IMR-90 (cell line): ENCODE data around the gene ZC3HAV1L. TPM values are rescaled to one million over a fixed set of nuclear protein-coding genes. Genes with fewer than 3 reads are reported as not detected.
"Not testable (repeated sequence)": the region's sequence is repeated elsewhere in the genome, so short reads cannot be mapped to it uniquely, and the experiment has no call there.

ENCODE experiments used
- ATAC-seq: fragments of 200-7000 bp; cut with Tn5 transposase; 2 replicates; pipeline ENCODE4 v1.9.1; 2020; ENCODE audit warnings: low read depth, mild to moderate bottlenecking, moderate library complexity
- BruUV-seq: library from RNA; stranded (reverse); fragments of 400-500 nt; replicated peaks from 2 replicates; lab custom pipeline; 2021; lab: Mats Ljungman, UMichigan
- CTCF ChIA-PET: fragments of 300-600 bp; formaldehyde crosslinking; extraction: SDS; loops from one replicate; lab custom pipeline; 2021; ENCODE audit warnings: antibody characterized with exemption; lab: Yijun Ruan, JAX
- POLR2A ChIA-PET: fragments of 300-600 bp; sonication (Branson Sonifier 250); formaldehyde crosslinking; loops from one replicate; lab custom pipeline; 2022; ENCODE audit warnings: antibody characterized with exemption; ENCODE audit not compliant: unreplicated experiment; lab: Charles Lee
- DNase-seq: peaks from one replicate; pipeline ENCODE4 v3.0.0; 2013
- H2AFZ ChIP-seq: replicated peaks from 2 replicates; pipeline ENCODE3; 2013; ENCODE audit warnings: low read length, mild to moderate bottlenecking; ENCODE audit not compliant: poor library complexity
- H2AK5ac ChIP-seq: 2 replicates; pipeline ENCODE4 v1.6.1; 2013; ENCODE audit warnings: low read depth, low read length, inconsistent platforms
- H2AK9ac ChIP-seq: replicated peaks from 2 replicates; pipeline ENCODE3; 2013; ENCODE audit warnings: mild to moderate bottlenecking, low read depth, low read length, moderate library complexity; ENCODE audit not compliant: poor library complexity
- H2BK120ac ChIP-seq: 2 replicates; pipeline ENCODE4 v1.6.1; 2013; ENCODE audit warnings: low read depth, low read length, inconsistent platforms
- H2BK15ac ChIP-seq: 3 replicates; pipeline ENCODE4 v1.6.1; 2013; ENCODE audit warnings: low read depth, low read length, inconsistent platforms
- H2BK20ac ChIP-seq: 2 replicates; pipeline ENCODE4 v1.6.1; 2013; ENCODE audit warnings: low read depth, mild to moderate bottlenecking, inconsistent platforms, low read length, moderate library complexity
- H2BK5ac ChIP-seq: 2 replicates; pipeline ENCODE4 v1.6.1; 2013; ENCODE audit warnings: mild to moderate bottlenecking, low read depth, low read length, inconsistent platforms; ENCODE audit not compliant: poor library complexity, severe bottlenecking
- H3K14ac ChIP-seq: replicated peaks from 2 replicates; pipeline ENCODE4 v1.6.1; 2013; ENCODE audit warnings: low read depth, low read length, inconsistent platforms
- H3K18ac ChIP-seq: 2 replicates; pipeline ENCODE4 v1.6.1; 2013; ENCODE audit warnings: low read depth, low read length, control low read depth
- H3K23ac ChIP-seq: 2 replicates; pipeline ENCODE4 v1.6.1; 2013; ENCODE audit warnings: low read depth, low read length, inconsistent platforms
- H3K27ac ChIP-seq: 2 replicates; pipeline ENCODE4 v1.5.1; 2013; ENCODE audit warnings: mild to moderate bottlenecking, control low read depth, low read length; ENCODE audit not compliant: insufficient read depth
- H3K27me3 ChIP-seq: 2 replicates; pipeline ENCODE4 v1.6.1; 2013; ENCODE audit warnings: low read length; ENCODE audit not compliant: control insufficient read depth, insufficient read depth
- H3K36me3 ChIP-seq: 2 replicates; pipeline ENCODE4 v1.6.1; 2013; ENCODE audit warnings: low read length, mixed read lengths; ENCODE audit not compliant: control insufficient read depth, insufficient read depth
- H3K4ac ChIP-seq: 2 replicates; pipeline ENCODE4 v1.6.1; 2013; ENCODE audit warnings: low read depth, low read length, inconsistent platforms
- H3K4me1 ChIP-seq: 2 replicates; pipeline ENCODE4 v1.6.1; 2013; ENCODE audit warnings: low read length, mixed read lengths; ENCODE audit not compliant: control insufficient read depth, insufficient read depth
- H3K4me2 ChIP-seq: 2 replicates; pipeline ENCODE4 v1.6.1; 2013; ENCODE audit warnings: low read depth, mild to moderate bottlenecking, control low read depth, low read length, moderate library complexity
- H3K4me3 ChIP-seq: 2 replicates; pipeline ENCODE4 v1.5.1; 2013; ENCODE audit warnings: low read depth, mild to moderate bottlenecking, control low read depth, low read length, moderate library complexity; ENCODE audit not compliant: insufficient read depth
- H3K56ac ChIP-seq: 2 replicates; pipeline ENCODE4 v1.6.1; 2013; ENCODE audit warnings: low read length, inconsistent platforms; ENCODE audit not compliant: insufficient read depth; ENCODE audit errors: extremely low read depth
- H3K79me1 ChIP-seq, 2 experiments: 2 replicates each; pipeline ENCODE4 v1.6.1; 2013; ENCODE audit warnings: low read length in 2 of 2, inconsistent platforms in 1 of 2, low read depth in 1 of 2
- H3K9ac ChIP-seq: 2 replicates; pipeline ENCODE4 v1.6.1; 2013; ENCODE audit warnings: low read depth, low read length, control low read depth
- H3K9me1 ChIP-seq: 2 replicates; pipeline ENCODE4 v1.6.1; 2013; ENCODE audit warnings: low read length, inconsistent platforms; ENCODE audit not compliant: insufficient read depth
- H3K9me3 ChIP-seq: 2 replicates; pipeline ENCODE4 v1.6.1; 2013; ENCODE audit warnings: low read length; ENCODE audit not compliant: control insufficient read depth, insufficient read depth
- H4K20me1 ChIP-seq: 2 replicates; pipeline ENCODE4 v1.6.1; 2013; ENCODE audit warnings: low read length, inconsistent platforms; ENCODE audit not compliant: insufficient read depth
- H4K5ac ChIP-seq: 2 replicates; pipeline ENCODE4 v1.6.1; 2013; ENCODE audit warnings: mild to moderate bottlenecking, low read depth, low read length, control low read depth
- H4K8ac ChIP-seq, 2 experiments: 2 replicates each; pipeline ENCODE4 v1.6.1; 2013; ENCODE audit warnings: low read depth in 2 of 2, low read length in 2 of 2, control low read depth in 1 of 2, inconsistent platforms in 1 of 2
- H4K91ac ChIP-seq: 2 replicates; pipeline ENCODE4 v1.6.1; 2013; ENCODE audit warnings: low read depth, low read length, inconsistent platforms; ENCODE audit not compliant: insufficient read depth
- BHLHE40 ChIP-seq: fragments of 150-350 bp; IDR thresholded peaks from 2 replicates; pipeline ENCODE4 v1.6.1; 2016; ENCODE audit warnings: mild to moderate bottlenecking, low read depth, low read length
- CTCF ChIP-seq: conservative IDR thresholded peaks from 2 replicates; pipeline ENCODE4 v1.5.1; 2012; ENCODE audit warnings: mild to moderate bottlenecking, low read depth, low read length, improper control_type of control experiment
- FOS ChIP-seq: fragments of 150-350 bp; IDR thresholded peaks from 2 replicates; pipeline ENCODE4 v1.6.1; 2016; ENCODE audit warnings: low read depth, low read length
- NFE2L2 ChIP-seq: fragments of 150-350 bp; IDR thresholded peaks from 2 replicates; pipeline ENCODE4 v1.6.1; 2016; ENCODE audit warnings: low read depth, mild to moderate bottlenecking, low read length
- SMC3 ChIP-seq: fragments of 150-350 bp; IDR thresholded peaks from 2 replicates; pipeline ENCODE4 v1.6.1; 2016; ENCODE audit warnings: low read depth, mild to moderate bottlenecking, antibody characterized with exemption, low read length, moderate library complexity
- WGBS, 2 experiments: methylation state at CpG; one replicate each; pipeline versions ENCODE4 v1.1.5 to v1.1.7; 2013; ENCODE audit warnings: missing lambda C conversion rate in 2 of 2; ENCODE audit not compliant: insufficient read length in 1 of 2; ENCODE audit errors: extremely low coverage in 2 of 2; 5-methylcytosine and 5-hydroxymethylcytosine counted together
- dilution Hi-C: fragments of 300-500 bp; cut with HindIII; formaldehyde crosslinking; loops from one replicate; pipeline ENCODE4 v1.14.3; 2018; ENCODE audit warnings: low sequenced_read_pairs; ENCODE audit not compliant: unreplicated experiment
- in situ Hi-C: fragments of 300-500 bp; cut with MboI; formaldehyde crosslinking; loops from 3 replicates; pipeline ENCODE4 v1.14.3; 2019; ENCODE audit warnings: low sequenced_read_pairs, inconsistent platforms, mixed read lengths
- intact Hi-C: fragments of 100-400 bp; cut with micrococcal nuclease; formaldehyde crosslinking; loops from 2 replicates; pipeline ENCODE4 v1.10.0; 2022
- polyA plus RNA-seq, 3 experiments: library from polyadenylated mRNA; depleted of rRNA; stranded (reverse); fragments of >200 nt; gene quantifications; 2 replicates each; pipeline ENCODE4 v1.2.3, GENCODE V29; 2012; ENCODE audit warnings: low replicate concordance in 1 of 3
- total RNA-seq: library from RNA; depleted of rRNA; stranded (reverse); fragments of >200 nt; gene quantifications from 2 replicates; pipeline ENCODE4 v1.2.3, GENCODE V29; 2012

The ZC3HAV1L gene
- total and polyA plus RNA-seq, 2 of the 4 experiments (the other 2 are of a cell fraction) = 4.5 to 9.4 TPM

DNA sequence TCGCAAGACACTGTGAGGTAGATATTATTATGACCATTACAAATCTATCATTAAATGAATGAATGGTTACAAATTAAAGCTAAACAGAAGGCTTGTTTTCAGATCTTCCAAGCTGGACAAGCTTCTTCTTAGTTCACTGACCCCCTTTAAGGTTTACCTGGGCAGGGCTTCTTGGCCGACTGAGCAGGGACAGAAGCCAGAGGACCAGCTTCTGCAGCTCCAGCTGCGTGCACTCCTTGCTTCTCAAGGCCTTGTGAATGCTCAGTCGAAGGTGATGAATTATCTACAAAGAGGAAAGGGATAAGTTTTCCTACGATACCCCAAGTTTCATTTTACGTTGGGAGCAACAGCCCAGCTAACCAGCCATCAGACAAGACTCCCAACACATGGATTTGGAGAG lies 9.3 kb downstream of the ZC3HAV1L start:
- H3K14ac ChIP-seq = no peak overlapping the region
- no peak overlapping the region for H2AFZ ChIP-seq
- H3K56ac ChIP-seq = no peak overlapping the region
- H3K4me3 ChIP-seq = no peak overlapping the region
- DNase-seq (no peak), ATAC-seq (no peak)
- H2AK9ac ChIP-seq = no peak overlapping the region
- no peak overlapping the region for H4K8ac ChIP-seq
- peaks cover 16 to 36% of the 10 kb centered on the region in 2 experiments; a peak in 3 of 4 replicates for H3K79me1 ChIP-seq
- ChIA-PET POLR2A (no interaction called here), CTCF (no interaction called here)
- dilution Hi-C loops (no loop called here), intact Hi-C loops (no loop called here), in situ Hi-C loops (no loop called here)
- H4K20me1 ChIP-seq = no peaks in the 10 kb centered on the region
- no peak overlapping the region for H3K18ac ChIP-seq
- H3K4ac ChIP-seq = no peak overlapping the region
- H3K23ac ChIP-seq = no peak overlapping the region
- 0 out of 2 replicates have a peak, but pooled peaks cover 3% of the 10 kb centered on the region for H3K9me1 ChIP-seq
- H2AK5ac ChIP-seq = no peak overlapping the region
- no peaks in the 10 kb centered on the region for H3K9me3 ChIP-seq
- no peak overlapping the region for H3K9ac ChIP-seq
- H3K27ac ChIP-seq = no peak overlapping the region
- H3K27me3 ChIP-seq = no peaks in the 10 kb centered on the region
- no TSS peak for BruUV-seq
- H2BK120ac ChIP-seq = no peak overlapping the region
- peaks cover 3% of the 10 kb centered on the region for H3K4me1 ChIP-seq
- H4K91ac ChIP-seq = no peak overlapping the region
- peaks cover 51% of the 10 kb centered on the region for H3K36me3 ChIP-seq
- TF ChIP-seq BHLHE40 (no peak), SMC3 (no peak), FOS (no peak), CTCF (no peak), NFE2L2 (no peak)
- H2BK5ac ChIP-seq = no peak overlapping the region
- no peak overlapping the region for H3K4me2 ChIP-seq
- no CpG with 5 or more reads among the region's 6 CpGs for WGBS, 2 experiments
- H4K5ac ChIP-seq = no peak overlapping the region
- H2BK15ac ChIP-seq = no peak overlapping the region
- H2BK20ac ChIP-seq = no peak overlapping the region

DNA sequence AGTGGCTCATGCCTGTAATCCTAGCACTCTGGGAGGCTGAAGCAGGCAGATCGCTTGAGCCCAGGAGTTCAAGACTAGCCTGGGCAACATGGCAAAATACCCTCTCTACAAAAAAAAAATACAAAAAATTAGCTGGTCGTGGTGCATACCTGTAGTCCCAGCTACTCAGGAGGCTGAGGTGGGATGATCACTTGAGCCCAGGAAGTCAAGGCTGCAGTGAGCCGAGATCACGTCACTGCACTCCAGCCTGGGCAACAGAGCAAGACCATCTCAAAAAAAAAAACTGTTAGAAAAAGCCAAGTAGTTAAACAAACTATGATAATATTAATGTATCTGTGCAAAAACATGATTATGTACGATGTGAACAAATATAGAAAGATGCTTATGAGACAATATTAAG lies 10.0 kb downstream of the ZC3HAV1L start:
- H2BK120ac ChIP-seq, ATAC-seq, H3K14ac ChIP-seq, H3K18ac ChIP-seq, H4K91ac ChIP-seq, H2AFZ ChIP-seq, dilution Hi-C loops, H4K20me1 ChIP-seq, H3K4me3 ChIP-seq, H2AK9ac ChIP-seq, POLR2A ChIA-PET, H3K9me3 ChIP-seq, H3K27me3 ChIP-seq, H3K4me2 ChIP-seq, H3K9me1 ChIP-seq, H2BK20ac ChIP-seq, in situ Hi-C loops, H2BK5ac ChIP-seq, H3K9ac ChIP-seq, H3K4ac ChIP-seq, H3K23ac ChIP-seq, H3K27ac ChIP-seq, BruUV-seq, H4K8ac ChIP-seq, H4K5ac ChIP-seq, intact Hi-C loops, H2AK5ac ChIP-seq, H3K56ac ChIP-seq, H2BK15ac ChIP-seq, DNase-seq, H3K4me1 ChIP-seq: not testable (repeated sequence)
- H3K36me3 ChIP-seq = peaks cover 47% of the 10 kb centered on the region
- CTCF ChIA-PET = interaction anchor here (1.0 kb wide), 1 partner anchor 9 kb away, joined by 3 read pairs; no protein-coding TSS in a partner anchor
- H3K79me1 ChIP-seq = peaks cover 16 to 29% of the 10 kb centered on the region in 2 experiments; a peak in 3 of 4 replicates
- no CpG with 5 or more reads among the region's 5 CpGs for WGBS, 2 experiments
